Activated CD4-positive, alpha-beta T cell treated with anti-CD3 and anti-CD28 coated beads, Interleukin-2, Interleukin-6, amounts not matched to agents 100 ng/mL and 50 ng/mL, durations not matched to agents 16 hours and 8 hours (primary cell): ENCODE data around the gene DUSP12.
"Not testable (repeated sequence)": the region's sequence is repeated elsewhere in the genome, so short reads cannot be mapped to it uniquely, and the experiment has no call there.

Experiments used
- DNase-seq: peaks from one replicate; pipeline ENCODE4 v3.0.0-alpha.2; 2020

Gene DUSP12

DNA sequence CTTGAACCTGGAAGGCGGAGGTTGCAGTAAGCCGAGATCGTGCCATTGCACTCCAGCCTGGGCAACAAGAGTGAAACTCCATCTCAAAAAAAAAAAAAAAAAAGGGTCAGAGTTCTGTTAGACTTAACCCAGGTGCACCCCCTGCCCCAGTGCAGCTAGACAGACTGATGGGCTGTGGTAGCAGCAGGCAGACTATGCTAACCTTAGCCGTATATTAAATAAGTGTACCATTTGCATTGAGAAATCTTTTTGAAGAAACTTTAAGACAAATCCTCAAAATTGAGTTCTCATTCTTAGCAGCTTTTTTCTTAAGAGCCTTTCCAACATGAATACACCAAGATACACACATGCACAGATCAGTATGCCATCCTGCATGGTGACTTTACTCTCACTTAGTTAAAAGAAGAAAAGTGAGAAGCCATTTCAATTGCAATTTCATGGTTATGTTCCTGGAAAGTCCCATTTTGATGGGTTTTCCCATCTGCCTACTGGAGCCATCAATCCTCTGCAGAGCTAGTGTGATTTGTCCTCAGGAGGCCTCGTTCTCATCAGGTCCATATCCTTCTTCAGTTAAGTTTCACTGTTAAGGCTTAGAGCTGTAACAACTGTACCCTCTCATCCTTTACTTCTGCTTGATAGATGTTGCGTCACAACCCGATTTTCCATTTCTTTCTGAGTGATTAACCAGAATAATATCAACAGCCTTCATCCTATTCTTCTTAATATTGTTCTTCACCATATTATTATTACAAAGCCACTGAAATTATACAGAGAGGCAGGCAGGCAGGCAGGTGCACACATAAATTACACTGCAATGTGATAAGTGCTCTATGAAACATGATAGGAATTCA, 21.0 kb upstream of the DUSP12 start:
- DNase-seq, result no peak

DNA sequence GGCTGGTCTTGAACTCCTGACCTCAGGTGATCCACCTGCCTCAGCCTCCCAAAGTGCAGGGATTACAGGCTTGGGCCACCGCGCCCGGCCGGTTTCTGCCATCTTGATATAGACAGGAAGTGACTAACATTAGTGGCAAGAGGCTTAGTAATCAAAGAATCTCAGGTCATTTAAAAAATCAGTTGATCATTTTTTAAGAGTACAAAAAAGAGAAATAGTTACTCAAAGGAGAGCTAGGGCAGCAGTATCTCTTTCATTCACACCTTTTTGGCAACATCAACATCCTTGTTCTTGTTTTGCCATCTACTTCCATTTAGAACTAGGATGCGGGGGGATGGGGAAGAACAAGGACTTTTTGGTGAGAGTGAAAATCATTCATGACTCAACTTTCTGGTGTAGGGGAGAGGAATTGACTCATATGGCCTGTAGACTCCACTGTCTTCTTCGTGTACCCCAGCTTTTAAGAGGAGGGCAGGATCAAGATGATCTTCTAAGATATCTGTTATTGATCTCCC, 19.5 kb upstream of the DUSP12 start:
- peak; percentile 78 for DNase-seq

DNA sequence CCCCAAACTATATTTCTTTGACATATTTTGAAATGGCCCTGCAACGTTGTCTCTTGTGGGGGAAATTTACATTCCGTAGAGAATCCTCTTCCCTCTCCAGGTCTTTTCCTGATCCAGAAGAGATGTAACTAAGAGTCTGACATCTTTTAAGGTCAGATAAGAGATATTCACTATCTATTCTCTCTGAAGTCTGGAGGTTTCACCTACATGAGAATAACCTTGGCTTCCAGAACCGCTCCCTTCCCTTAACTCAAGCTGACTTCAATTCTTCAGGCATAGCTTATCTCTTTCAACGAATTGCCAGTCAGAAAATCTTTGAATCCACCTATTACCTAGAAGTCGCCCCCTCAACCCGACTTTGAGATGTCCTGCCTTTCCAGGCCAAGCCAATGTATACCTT, 18.3 kb upstream of the DUSP12 start:
- DNase-seq, result no peak

DNA sequence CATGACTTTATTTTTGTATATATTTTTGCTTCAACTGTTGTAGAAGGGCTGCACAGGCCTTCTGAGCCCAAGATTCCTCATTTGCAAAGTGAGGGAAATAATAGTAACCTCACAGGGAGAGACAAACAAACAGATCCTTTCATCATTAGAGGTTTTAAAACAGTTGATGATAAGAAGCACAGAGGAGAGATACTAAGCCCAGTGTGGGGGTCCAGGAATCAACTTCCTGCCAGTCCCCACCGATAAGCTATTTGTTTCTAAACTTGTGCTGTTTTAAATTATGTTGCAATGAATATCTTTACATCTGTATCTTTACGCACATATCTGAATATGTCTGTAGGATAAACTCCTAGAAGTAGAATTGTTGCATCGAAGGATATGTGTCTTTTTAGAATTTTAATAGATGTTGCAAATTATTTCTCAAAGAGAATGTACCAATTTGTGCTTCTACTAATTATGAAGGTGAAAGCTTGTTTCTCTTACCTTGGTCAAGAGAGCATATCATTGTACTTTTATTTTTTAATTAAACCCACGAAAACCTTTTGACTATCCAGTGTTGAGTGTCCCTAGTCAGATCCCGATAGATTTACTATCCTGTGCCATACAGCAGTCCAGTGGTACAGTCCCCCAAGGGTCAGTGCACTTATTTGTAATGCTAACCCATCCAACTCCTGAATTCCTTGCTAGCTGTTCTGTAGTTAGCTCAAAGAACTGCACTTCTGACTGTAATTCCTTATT, 17.4 kb upstream of the DUSP12 start:
- no peak for DNase-seq

DNA sequence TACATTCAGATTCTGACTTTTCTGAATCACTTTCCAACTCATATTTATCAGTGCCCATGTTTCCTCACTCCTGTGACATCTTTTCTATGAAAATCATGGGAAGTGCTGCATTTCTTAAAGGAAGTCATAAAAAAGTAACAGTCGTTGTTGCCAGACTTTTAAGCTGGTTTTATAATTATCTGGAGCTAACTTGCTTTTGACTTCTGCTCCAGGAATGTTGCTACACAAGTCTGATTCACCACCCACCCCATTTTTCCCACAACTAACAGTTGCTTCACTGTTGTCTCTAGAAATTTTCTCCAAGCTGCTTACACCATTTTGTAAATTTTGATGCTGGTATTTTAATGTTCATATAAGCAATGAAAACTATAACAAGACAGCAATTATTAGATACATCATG, 16.1 kb upstream of the DUSP12 start:
- DNase-seq, result no peak

DNA sequence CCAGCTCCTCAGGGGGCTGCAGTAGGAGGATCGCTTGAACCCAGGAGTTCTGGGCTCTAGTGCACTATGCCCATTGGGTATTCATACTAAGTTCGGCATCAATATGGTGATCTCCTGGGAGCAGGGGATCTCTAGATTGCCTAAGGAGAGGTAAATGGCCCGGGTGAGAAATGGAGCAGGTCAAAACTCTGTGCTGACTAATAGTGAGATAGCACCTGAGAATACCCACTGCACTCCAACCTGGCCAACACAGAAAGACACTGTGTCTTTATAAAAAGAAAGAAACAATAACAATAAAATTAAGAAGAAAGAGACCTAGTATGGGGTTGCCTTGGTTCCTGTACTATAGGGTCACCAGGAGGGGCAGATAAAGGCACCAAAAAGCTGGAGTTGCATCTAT, 13.7 kb upstream of the DUSP12 start:
- DNase-seq, result no peak

DNA sequence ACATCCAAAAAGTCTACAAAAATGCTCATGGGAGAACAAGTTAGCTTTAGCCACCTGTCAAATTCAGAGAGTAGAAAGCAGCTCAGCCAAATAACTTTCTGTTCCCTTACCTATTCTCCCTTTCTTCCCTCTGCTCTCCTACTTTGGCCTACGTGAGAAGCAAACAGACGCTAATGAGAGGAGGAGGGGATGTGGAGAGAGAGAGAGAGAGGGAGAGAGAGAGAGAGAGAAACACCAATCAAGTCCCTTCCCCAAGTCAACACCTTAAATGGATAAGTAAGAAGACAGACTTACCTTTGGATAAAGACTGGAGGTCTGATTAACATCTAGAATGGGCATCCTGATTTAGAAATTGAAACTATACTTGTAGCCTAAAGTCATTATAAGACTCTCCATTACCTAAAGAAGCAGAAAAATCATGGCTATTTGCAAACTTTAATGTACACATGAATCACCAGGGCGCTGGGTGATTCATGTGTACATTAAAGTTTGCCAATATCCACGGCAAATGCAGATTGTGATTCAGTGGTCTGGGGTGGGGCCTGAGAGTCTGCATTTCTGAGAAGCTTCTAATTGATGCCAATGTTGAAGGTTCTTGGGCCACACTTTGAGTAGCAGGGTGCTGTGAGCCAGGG, 13.1 kb upstream of the DUSP12 start:
- DNase-seq, result peak; percentile 46

DNA sequence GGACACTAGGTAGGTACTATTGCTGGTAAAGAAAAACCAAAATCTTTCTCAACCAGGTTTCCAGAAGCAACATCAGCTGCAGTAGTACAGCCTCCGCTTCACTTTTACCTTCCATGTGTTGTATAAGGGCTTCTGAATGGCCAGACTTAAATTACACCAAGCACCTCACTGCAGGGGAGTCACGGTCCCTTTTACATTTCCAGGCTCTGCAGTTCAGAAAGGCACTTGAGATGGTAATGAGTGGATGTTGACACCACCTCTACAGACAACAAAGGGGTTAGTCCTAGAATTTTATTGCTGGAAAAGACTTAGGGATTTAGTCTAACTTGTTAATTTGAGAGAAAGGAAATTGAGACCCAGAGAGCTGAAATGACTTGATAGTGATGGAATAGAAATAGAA, 12.0 kb upstream of the DUSP12 start:
- no peak for DNase-seq

DNA sequence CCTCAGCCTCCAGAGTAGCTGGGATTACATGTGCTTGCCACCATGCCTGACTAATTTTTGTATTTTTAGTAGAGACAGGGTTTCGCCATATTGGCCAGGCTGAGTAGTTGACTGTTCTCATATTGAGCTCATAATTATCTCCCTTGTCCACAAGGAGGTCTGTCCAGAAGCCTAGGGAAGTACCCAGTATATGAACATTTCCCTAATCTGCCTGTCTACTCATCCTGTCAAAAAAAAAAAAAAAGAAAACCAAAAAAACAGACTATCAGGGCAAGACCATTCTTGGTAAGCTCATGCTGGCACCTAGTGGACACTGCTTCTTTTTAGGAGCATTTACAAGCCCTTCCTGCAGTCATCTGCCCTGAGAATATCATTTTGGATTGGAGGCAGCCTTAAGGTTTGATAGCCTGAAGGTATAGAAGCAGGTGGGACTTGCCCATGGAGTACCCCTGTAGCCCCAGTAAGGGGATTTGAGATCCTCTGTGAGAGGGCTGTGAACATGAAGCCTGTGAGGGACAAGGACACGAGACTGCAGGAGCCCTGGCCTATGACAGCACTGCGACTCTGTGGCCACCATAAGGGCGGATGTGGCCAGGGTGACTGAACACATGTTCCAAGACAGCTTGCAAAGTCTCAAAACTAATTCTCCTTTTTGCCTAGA, 10.8 kb upstream of the DUSP12 start:
- DNase-seq, result peak; percentile 70

DNA sequence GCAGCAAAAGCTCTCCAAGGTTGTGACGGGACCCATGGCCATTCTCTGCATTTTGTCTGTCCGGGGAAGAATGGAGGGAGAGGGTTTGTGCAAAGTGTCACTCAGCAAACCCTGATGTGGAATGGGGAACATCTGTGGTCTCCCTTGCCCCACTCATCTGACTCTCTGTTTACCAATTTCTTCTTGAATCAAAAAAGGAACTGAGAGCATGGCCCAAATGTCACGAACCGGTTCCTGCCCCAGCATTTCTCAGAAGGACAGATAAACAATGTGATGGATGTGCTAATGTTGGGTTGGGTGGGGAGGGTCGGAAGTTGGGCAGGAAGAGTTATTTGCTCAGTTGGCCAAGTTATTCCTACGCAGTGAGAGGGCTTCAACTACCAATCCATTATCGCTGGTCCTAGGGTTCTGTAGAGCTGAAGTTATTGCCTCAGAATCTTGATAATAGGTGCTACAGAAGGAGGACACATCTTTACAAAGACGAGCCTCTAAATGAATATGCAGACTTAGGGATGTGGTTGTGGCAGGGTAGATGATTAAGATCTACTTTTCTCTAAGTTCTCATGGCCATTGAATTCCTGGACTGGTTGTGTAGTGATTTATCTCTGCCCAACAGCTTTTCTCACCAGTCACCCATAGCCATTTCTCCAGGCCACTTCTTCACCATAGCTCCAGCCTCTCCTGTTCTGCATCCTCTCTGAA, 9.6 kb upstream of the DUSP12 start:
- no peak for DNase-seq

DNA sequence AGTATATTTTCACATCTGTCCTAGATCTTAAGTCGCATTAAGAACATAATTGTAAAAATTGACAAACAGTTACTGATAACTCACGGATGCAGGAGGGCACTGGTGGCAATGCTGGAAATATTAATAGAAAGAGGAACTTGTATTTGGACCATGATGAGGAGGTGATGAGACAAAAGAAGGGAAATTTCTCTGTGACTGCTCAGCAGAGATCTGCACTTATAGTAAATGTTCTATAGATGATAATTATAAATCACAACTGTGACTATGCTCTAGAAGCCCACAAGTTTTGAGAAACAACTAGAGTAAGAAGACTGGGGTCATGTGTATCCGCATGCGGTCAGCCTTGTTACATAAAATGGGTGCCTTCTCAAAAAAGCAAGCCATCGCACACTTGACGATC, 8.7 kb upstream of the DUSP12 start:
- DNase-seq, result no peak

DNA sequence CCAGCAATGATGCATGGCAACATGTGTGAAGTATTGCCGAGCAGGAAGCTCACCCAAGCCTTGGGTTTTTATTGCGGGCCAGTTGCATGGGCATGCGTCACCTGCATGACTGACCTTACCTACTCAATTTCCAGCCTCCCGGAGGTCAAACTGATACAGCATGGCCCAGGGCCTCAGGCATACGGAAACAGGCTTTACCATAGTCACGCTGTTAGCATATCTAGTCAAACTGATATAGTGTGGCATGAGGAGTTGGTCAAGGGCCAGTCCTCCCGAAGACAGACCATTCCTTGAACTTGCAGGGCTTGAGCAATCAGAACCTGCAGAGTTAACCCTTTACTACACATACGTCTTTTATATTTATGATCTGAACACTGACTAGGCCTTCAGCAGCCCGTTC, 6.4 kb upstream of the DUSP12 start:
- DNase-seq, result no peak

DNA sequence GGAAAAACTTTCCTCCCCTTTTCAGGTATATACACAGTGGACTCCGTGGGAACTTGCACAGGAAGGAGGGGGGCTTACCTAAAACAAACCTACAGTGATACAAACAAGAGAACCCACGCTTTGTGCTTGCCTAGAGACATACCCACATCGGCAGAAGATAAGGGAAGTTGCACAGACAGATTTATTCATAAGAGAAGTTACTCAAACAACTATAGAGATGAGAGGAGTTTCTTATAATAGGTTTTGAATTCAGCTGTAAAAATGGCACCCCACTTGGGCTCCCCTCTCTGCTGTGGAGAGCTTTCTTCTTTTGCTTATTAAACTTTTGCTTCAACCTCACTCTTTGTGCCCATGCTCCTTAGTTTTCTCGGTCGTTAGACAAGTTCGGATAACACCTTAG, 1.8 kb upstream of the DUSP12 start:
- no peak for DNase-seq

DNA sequence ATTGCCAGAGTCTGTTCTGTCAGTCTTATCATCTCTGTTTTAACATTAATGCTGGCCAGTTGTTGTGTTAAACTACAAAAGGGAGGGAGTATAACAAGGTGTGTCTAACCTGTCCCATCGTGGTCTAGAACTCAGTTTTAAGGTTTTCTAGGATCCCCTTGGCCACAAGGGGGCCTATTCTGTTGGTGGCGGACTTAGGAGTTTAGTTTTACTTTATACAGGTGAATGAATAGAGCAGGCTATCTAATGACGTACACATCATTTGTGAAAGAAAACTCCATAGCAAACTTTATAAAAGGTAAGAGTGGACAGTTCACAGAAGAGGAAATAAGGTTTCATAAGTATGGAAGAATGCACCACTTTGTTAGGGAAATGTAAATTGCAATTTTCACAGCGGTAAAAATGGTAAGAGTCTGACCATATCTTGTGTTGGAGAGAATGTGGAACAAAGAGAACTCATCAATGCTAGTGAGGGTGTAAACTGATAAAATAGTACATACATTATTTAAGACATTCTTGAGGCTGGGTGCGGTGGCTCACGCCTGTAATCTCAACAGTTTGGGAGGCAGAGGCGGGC, 14.0 kb downstream of the DUSP12 start:
- peak; percentile 62 for DNase-seq

DNA sequence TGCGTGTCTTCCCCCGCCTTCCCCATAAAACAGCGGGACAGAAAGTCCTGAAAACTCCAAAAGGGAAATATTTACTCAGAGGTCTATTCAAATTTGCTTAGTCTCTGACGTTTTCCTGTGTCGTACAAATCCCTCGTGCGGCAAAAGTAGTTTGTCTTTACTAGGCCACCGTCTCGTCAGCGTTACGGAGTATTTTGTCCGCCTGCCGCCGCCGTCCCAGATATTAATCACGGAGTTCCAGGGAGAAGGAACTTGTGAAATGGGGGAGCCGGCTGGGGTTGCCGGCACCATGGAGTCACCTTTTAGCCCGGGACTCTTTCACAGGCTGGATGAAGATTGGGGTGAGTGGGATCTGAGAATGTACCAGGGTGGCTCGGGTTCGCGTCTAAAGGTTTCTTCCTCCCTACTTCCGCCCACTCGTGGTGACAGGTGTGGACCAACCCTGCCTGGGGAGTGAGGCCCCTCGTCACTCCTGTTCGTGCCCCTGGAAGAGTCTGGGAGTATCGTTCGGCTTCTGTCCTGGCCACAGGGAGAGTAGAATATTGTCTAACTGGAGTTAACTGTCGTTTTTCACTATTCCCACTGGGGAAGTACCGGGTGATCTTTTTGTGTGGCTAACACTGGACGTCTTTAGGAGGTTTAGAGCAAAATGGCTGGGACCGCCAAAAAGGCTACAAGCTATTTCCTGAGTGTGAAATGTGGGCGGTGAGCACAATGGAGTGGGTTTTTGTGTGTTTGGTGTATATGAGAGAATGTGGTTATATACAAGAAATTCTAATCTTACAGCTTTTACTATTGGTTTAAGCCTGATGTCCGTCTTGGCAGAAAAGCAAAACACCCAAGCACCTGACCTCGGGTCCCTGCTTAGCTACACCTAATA, 16.8 kb downstream of the DUSP12 start, which contains the start of gene ATF6:
TSS of gene ATF6 (plus strand) at position 219 of the 880 bp plus-strand sequence. CDS start at position 260, 41 bp downstream.
- peak; percentile 89 for DNase-seq

DNA sequence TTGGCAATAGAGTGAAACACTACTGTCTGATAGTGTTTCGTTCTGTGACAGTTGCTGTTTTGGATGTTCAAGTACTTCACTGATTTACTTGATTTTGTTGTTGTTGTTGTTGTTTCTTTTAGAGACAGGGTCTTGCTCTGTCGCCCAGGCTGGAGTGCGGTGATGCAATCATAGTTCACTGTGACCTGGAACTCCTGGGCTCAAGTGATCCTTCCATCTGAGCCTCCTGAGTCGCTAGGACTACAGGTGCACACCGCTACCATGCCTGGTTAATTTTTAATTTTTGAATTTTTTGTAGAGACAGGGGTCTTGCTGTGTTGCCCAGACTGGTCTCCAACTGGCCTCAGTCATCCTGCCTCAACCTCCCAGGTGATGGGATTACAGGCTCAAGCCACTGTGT, 18.9 kb downstream of the DUSP12 start:
- no peak for DNase-seq

DNA sequence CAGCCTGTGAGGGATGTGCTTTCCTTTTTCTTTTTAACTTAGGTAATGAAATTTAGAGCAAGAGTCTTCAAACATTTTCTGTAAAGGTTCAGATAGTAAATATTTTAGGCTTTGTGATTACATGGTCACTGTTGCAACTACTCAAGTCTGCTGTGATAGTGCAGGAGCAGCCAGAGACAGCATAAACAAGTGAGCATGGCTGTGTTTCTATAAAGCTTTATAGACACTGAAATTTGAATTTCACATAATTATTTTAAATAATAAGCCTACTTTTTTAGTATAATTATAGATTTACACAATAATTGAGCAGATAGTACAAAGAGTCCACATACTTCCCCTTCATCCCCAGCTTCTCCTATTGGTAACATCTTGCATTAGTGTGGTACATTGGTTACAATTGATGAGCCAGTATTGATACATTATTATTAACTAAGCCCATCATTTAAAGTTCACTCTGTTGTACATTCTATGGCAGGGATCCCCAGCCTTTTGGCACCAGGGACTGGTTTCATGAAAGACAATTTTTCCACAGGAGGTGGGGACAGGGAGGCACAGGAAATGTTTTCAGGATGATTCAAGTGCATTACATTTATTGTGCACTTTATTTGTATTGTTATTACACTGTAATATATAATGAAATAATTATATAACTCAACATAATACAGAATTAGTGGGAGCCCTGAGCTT, 19.5 kb downstream of the DUSP12 start:
- no peak for DNase-seq

DNA sequence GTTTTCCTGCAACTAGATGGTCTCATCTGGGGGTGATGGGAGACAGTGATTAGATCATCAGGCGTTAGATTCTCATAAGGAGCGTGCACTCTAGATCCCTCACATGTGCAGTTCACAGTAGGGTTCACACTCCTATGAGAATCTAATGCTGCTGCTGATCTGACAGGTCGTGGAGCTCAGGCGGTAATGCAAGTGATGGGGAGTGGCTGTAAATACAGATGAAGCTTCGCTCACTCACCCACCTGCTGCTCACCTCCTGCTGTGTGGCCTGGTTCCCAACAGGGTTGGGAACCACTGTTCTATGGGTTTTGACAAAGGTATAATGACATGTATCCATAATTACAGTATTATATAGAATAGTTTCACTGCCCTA, 20.1 kb downstream of the DUSP12 start:
- DNase-seq, result not testable (repeated sequence)

DNA sequence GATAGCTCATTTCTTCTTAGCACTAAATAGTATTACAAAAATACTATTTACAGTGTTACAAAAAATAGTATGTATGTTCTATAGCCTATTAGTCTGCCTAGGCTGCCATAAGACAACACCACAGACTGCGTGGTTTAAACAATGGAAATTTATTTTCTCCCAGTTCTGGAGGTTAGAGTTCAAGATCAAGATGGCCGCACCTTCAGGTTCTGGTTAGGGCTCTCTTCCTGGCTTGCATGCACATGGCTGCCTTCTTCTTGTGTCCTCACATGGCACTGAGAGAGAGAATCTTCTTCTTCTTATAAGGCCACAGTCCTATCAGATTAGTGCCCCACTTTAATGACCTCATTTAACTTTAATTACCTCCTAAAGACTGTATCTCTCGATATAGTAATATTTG, 20.7 kb downstream of the DUSP12 start:
- DNase-seq, result no peak

DNA sequence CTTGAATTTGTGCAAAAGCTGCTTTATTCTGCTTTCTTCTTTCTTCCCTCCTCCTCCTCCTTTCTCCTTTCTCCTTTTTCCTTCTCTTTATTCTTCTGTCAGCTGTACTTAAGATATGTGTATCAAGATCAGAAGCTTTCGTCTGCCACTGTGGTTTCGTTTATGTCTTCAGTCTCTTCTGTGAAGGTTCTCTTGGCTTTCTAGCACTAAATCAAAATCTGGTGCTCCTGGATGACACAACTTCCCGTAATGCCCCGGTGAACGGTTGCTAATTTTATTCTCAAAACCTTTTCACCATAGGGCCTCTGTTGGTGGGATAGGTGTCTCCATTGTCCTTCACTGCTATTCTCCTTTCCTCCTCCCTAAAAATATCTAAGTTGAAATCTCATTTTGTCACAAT, 21.6 kb downstream of the DUSP12 start:
- DNase-seq, result no peak
